Measurements from ENCODE around the gene ROR1. TPM values are rescaled to one million over a fixed set of nuclear protein-coding genes. Genes with fewer than 3 reads are reported as not detected.

The ROR1 gene
- polyA plus RNA-seq, 1 donor, result 36.8 TPM

Other genes starting within 250 kb of the ROR1 start
- 31.3 TPM for gene PGM1, start 180.6 kb upstream of the ROR1 start, polyA plus RNA-seq (ENCODE audit: insufficient read length)